H1 (cell line): Measurements from ENCODE around the gene GZMM. TPM values are rescaled to one million over a fixed set of nuclear protein-coding genes. Genes with fewer than 3 reads are reported as not detected.
A peak's percentile ranks its signal among the peaks of the same experiment; 100 is the strongest.

Experiments used
- ATF3 ChIP-seq: IDR thresholded peaks from 2 replicates; pipeline ENCODE4 v1.6.1; 2011; ENCODE audit warnings: low read depth, mild to moderate bottlenecking, low read length; ENCODE audit not compliant: insufficient read depth
- BCL11A ChIP-seq, 2 experiments: IDR thresholded peaks; one replicate each; pipeline ENCODE4 v1.6.1; 2011; ENCODE audit warnings: low read depth in 2 of 2, low read length in 2 of 2, mild to moderate bottlenecking in 2 of 2
- BRCA1 ChIP-seq: IDR thresholded peaks from 2 replicates; pipeline ENCODE4 v1.6.1; 2012; ENCODE audit warnings: low read depth, low read length, improper control_type of control experiment
- CHD7 ChIP-seq: fragments of 300-600 bp; sonication (generic); IDR thresholded peaks from 2 replicates; pipeline ENCODE4 v1.7.1; 2012; ENCODE audit warnings: low read length, moderate library complexity, mild to moderate bottlenecking, inconsistent platforms; ENCODE audit not compliant: insufficient replicate concordance
- GTF2F1 ChIP-seq: IDR thresholded peaks from 2 replicates; pipeline ENCODE4 v1.6.1; 2012; ENCODE audit warnings: low read depth, low read length, improper control_type of control experiment, borderline replicate concordance
- JUN ChIP-seq: IDR thresholded peaks from 2 replicates; pipeline ENCODE4 v1.6.1; 2011; ENCODE audit warnings: low read depth, mild to moderate bottlenecking, improper control_type of control experiment, low read length
- MAX ChIP-seq: IDR thresholded peaks from 2 replicates; pipeline ENCODE4 v1.6.1; 2012; ENCODE audit warnings: inconsistent platforms
- RXRA ChIP-seq: IDR thresholded peaks from 2 replicates; pipeline ENCODE4 v1.6.1; 2011; ENCODE audit warnings: low read depth, mild to moderate bottlenecking, low read length, moderate library complexity; ENCODE audit not compliant: insufficient read depth
- TAF7 ChIP-seq: optimal IDR thresholded peaks from 2 replicates; pipeline ENCODE3; 2011; ENCODE audit warnings: low read depth, mild to moderate bottlenecking, inconsistent platforms, low read length, moderate library complexity, borderline replicate concordance
- YY1 ChIP-seq: IDR thresholded peaks from 2 replicates; pipeline ENCODE4 v1.6.1; 2011; ENCODE audit warnings: low read depth, mild to moderate bottlenecking, low read length
- ZNF274 ChIP-seq: IDR thresholded peaks from 2 replicates; pipeline ENCODE4 v1.7.0; 2012; ENCODE audit warnings: low read length, borderline replicate concordance; ENCODE audit errors: extremely low read depth
- polyA plus RNA-seq, 7 experiments: library from polyadenylated mRNA; depleted of rRNA in 3 of 7; stranded (reverse) in 5 of 7; unstranded in 2 of 7; fragments of >200 nt in 5 of 7; fragments of 200-250 nt in 2 of 7; gene quantifications; 1 replicate in 5 of 7; 2 replicates in 1 of 7; 4 replicates in 1 of 7; pipeline versions ENCODE4 v1.2.1 to v1.2.3, GENCODE V29; 2011 to 2013; ENCODE audit warnings: missing spikeins in 2 of 7, mixed read lengths in 2 of 7
- total RNA-seq: library from RNA; stranded (reverse); fragmentation: NEBNext Ultra II Directional; extraction: Animal tissue kit (Norgen Biotek cat#: 25700); gene quantifications from 2 replicates; pipeline ENCODE4 v1.2.1, GENCODE V29; 2021

The GZMM gene
- total and polyA plus RNA-seq, 2 of the 8 experiments (the other 6 are each of a cell fraction or from before 2014, with no cell fraction given) = 0.09 to 0.32 TPM

GRCh38 chr19:510606-511100, 33.2 kb upstream of the GZMM start (continued):
- TF ChIP-seq CHD7 (no peak), TAF7 (peak; percentile 95), ATF3 (0 out of 2 replicates have a peak, but pooled peaks have one; percentile 45), RXRA (no peak), GTF2F1 (no peak), BCL11A (IDR thresholded peaks at IDR 0.05; ENCODE audit: low read depth in 2 of 2, low read length in 2 of 2) (no peak), ZNF274 (no peak), YY1 (peak; percentile 70; the same call in 1 of the 2 replicates), JUN (no peak), MAX (peak; percentile 94), BRCA1 (no peak)
